ENCODE data around the gene NEMP1.

DNA sequence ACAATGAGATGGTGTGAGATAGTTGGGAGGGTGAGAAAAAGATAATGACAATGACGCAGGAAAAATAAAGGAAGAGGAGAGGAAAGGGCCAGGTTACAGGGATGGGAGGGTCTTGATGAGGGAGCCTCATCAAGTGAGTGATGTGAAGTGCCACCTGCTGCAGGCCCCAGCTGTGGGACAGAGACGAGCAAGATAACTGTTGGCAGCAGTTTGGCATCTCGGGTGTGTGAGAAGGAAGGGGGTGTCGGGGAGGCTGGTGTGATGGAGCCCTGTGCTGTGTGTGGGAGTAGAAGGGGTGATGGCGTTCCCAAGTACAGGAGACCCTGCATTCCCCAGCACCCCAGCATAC lies 50.8 kb downstream of the NEMP1 start:
- TF ChIP-seq CTCF (conservative IDR thresholded peaks at IDR 0.05; ENCODE audit: low read length) = no peak
- TF ChIP-seq EZH2phosphoT487 (IDR thresholded peaks at IDR 0.05; ENCODE audit: borderline replicate concordance) = no peak
